Endothelial cell of hepatic sinusoid (primary cell): ENCODE data around the gene SLC3A2.

Source experiments
- in situ Hi-C: cut with HindIII; loops from 2 replicates; pipeline ENCODE4 v1.10.0; 2017; ENCODE audit warnings: low sequenced_read_pairs

SLC3A2 gene

DNA sequence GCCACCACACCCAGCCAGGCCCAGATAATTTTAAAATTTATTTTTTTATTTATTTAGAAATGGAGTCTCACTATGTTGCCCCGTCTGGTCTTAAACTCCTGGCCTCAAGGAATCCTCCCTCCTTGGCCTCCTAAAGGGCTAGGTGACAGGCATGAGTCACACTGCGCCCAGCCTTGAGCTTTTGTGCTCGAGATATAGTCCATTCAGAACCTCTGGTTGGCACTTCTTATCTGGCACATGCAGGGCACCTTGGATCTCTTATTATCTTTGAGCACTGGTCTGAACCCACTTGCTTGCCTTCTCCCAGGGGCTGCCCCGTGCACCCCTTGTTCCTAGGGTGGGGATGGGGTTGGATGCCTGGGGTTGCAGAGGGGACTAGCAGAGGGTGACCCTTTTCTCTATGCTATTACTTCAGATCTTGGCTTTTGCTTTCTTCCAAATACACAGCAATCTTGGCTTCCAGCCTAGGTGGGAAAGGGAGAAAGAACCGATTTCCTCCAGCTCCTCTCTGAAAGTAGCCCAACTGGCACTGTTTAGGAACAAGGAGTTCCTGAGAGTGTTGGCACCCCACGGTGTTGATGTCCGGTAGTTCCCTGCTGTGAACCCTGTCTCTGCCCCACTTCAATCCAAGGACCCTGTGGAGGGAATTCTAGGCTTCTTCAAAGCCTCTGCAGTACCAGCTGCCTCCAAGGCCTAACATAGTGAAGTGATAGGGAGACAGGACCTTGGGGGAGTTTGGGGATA, 1.3 kb upstream of the SLC3A2 start:
- in situ Hi-C loops, result no loop called here

DNA sequence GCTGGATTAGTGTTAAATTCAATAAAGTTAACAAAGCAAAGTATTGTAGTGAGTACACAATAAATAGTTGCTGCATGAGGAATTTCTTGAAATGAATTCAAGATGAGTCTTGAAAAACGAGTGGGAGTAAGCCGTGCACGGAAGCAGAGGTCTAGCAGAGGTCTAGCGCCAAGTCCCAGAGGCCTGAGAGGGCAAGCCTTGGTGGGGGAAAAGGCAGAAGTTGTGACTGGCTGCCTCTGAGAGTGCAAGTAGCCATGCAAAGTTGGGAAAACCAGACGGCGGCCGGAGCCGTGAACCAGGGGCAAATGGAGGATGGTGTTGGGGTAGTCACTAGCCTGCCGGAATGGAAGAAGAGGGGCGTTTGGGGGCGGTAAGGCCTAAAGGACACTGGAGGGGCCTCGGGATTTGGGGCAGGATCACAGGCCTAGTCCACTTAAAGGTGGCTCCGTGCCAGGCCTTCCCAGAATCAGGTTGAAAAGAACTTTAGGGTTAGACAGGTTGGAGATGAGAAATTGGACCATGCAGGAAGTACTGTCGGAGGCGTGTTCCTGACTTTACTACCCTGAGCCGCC, 379 bp upstream of the SLC3A2 start:
- in situ Hi-C loops, result no loop called here

DNA sequence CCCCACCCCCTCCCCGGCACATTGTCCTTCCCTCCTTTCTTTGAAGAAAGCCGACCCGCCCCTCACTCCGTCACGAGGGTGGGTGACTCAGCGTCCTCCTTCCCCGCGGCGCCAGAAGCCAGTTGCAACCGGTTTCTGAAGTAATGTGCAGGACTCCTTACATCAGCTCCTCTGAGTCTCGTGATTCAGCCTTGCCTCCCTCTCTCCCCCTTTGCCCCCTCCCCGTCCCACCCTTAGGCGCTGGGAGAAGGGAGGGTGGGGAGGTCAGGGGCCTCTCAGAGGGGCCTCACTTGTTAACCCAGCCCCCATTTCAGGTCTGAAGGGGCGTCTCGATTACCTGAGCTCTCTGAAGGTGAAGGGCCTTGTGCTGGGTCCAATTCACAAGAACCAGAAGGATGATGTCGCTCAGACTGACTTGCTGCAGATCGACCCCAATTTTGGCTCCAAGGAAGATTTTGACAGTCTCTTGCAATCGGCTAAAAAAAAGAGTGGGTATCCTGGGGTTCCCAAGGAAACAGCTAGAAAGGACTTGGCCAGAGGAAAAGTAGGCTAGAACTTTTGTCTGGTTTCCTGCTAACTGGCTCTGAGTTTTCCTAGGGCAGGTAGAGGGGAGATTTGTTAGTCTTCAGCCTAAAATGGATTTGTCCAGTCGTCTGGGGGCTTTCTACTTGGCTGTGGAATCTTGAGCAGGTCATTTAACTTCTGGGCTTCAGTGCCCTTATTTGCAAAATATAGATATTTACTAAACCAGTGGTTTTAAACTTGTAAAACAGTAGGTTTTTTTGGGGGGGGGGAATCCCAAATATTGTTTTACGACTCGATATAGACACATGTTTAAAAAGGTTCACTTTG, 1.1 kb downstream of the SLC3A2 start:
- in situ Hi-C loops, result no loop called here

DNA sequence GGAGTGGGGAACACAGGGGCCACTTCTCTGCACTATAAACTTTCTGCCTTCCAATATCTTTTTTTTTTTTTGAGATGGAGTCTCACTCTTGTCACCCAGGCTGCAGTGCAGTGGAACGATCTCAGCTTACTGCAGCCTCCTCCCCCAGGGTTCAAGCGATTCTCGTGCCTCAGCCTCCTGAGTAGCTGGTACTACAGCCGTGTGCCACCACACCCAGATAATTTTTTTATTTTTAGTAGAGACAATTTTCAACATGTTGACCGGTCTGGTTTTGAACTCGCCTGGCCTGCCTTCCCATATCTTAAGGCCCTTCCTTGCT, 1.7 kb downstream of the SLC3A2 start:
- in situ Hi-C loops, result no loop called here

DNA sequence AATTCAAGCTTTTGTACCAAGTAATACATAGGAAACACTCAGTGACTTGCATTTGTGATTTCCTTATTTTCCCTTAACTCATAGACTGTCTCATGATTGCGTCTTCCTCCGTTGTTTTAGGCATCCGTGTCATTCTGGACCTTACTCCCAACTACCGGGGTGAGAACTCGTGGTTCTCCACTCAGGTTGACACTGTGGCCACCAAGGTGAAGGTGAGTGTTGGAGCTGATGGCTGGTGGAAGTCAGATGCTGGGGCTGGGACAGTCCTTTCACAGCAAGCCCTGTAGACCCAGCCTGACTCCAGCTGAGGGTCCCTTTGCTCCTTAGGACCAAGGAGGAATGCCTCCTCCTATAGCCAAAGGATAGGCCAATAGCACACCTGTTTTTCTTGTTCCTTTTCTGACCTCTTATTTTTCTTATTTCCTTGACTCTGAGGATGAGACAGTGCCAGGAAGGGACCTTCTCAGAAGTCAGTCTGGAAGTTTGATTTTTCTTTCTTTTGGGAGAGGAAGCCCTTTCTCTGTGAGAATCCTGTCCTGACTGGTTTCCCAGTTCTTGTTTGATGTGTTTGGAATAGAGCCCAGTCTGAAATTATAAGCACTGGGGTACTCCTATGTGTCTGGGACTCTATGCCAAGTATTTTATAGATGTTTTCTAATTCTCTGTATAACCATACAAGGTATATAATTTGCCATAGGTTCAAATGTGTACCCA, 2.2 kb downstream of the SLC3A2 start:
- in situ Hi-C loops, result no loop called here

DNA sequence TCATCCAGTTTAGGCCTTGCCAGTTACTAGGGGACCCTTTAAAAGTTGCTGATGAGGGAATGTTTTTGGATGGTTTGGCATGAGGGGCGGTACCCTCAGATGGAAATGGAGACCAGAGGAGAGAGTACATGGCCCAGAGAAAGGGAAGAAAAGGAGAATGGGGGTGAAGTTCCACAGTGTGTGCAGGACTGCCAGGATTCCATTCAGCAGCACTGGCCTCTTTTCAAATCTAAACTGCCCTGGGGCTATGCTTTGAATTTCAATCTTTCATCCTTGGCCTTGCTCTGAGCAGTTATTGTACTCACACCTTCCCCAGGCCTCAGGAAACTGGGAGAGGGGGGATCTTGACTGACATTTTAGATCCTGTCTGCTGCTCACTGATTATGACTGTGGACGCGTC, 3.0 kb downstream of the SLC3A2 start:
- in situ Hi-C loops, result no loop called here

DNA sequence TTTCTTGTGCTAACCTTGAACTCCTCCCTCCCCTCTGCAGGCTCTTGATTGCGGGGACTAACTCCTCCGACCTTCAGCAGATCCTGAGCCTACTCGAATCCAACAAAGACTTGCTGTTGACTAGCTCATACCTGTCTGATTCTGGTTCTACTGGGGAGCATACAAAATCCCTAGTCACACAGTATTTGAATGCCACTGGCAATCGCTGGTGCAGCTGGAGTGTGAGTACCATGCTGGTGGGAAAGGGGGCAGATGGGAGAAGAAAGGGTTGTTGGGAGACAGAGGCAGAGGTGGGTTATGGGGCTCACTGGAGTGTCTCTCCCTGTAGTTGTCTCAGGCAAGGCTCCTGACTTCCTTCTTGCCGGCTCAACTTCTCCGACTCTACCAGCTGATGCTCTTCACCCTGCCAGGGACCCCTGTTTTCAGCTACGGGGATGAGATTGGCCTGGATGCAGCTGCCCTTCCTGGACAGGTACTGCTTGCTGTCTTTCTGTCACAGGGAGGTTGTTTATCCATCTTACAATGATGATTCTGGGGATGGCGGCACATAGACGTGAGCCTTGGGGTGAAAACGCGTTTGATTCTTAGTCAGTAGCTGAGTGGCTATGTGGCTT, 4.5 kb downstream of the SLC3A2 start:
- in situ Hi-C loops, result no loop called here

DNA sequence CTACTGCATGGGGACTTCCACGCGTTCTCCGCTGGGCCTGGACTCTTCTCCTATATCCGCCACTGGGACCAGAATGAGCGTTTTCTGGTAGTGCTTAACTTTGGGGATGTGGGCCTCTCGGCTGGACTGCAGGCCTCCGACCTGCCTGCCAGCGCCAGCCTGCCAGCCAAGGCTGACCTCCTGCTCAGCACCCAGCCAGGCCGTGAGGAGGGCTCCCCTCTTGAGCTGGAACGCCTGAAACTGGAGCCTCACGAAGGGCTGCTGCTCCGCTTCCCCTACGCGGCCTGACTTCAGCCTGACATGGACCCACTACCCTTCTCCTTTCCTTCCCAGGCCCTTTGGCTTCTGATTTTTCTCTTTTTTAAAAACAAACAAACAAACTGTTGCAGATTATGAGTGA, 7.7 kb downstream of the SLC3A2 start:
- in situ Hi-C loops, result no loop called here

DNA sequence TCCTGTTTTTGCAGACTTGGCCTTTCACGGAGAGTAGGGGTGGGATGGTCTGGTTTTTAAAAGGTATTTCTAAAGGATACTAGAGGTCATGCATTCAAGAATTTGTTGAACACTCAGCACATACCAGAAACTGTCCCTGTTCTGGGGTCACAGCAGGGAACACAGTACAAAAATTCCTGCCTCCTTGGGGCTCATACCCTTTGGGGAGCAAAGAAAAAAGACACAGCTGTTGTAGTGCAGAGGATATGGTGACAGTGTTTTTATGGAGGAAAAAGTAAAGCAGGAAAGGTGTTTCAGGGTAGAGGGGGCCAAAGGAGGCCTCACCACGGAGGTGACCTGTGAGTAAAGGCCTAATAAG, 8.4 kb downstream of the SLC3A2 start:
- in situ Hi-C loops, result no loop called here

DNA sequence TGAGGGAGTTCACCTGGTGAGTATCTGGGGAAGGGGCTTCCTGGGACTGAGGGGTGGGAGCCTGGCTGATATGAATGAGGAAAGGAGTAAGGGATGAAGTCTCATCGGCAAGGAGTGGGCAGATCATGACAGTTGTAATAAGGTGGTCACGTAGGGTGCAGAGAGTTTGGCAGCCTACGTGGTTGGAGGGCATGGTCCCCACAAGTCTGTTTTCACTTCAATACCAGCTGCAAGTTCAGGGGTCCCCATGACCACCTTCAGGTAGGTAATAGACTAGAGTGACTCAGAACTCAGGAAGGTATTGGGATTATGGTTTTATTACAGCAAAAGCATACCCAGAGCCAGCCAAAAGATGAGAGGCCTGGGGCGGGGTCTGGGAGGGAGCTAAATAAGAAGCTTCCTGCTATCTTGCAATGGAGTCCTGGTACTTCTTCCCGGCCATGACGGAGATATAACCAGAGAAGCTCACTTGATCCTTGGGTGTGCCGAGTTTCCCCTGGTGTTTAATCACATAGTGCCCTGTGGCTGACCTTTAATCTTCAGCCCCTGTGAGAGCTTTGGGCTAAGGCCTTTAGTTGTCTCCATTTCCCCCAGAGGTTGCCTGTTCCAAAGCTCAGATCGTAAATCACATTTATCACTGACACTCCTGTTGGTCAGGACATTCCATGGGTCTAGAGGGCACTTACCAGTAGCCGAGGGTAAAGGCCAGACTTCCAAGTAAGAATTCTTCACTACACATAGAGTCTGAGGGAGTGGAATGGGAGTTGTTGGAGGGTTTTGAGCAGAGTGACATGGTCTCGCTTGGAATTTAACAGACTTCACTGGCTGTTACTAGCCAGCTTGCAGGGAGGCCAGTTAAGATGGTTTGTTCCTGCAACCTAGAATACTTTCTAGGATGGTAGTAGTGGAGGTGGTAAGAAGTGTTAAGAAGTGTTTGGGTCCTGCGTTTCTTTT, 9.1 kb downstream of the SLC3A2 start:
- in situ Hi-C loops, result no loop called here

DNA sequence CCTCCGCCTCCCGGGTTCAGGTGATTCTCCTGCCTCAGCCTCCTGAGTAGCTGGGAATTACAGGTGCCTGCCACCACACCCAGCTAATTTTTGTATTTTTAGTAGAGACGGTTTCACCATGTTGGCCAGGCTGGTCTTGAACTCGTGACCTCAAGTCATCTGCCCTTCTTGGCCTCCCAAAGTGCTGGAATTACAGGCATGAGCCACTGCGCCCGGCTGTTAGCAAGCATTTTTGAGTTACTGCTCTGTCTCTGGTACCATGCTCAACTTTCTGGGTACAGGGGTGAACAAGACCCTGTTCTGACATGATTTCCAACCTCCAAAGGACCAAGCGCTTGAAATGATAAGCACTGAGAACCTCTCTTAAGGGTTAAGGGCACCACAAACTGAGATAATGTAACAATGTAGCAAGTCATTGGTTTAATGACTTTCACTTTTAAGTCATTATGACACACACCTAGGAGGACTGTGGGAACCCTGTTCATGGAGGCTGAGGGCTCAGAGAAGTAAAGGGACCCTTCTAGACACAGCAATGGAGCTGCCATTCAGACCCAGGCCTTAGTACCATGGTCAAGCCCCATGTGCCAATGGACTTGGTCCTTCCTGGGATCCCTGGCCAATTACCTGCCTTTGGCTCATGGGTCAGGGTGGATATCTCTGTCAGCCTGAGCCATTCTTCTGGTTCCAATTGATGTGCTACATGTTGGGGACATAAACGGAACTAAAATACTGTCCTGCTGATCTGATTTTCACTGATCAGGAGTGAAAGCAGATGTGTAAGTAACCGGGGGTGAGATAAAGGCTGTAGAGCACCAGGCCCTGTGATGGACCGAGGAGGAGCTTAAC, 11.6 kb downstream of the SLC3A2 start:
- in situ Hi-C loops, result no loop called here

DNA sequence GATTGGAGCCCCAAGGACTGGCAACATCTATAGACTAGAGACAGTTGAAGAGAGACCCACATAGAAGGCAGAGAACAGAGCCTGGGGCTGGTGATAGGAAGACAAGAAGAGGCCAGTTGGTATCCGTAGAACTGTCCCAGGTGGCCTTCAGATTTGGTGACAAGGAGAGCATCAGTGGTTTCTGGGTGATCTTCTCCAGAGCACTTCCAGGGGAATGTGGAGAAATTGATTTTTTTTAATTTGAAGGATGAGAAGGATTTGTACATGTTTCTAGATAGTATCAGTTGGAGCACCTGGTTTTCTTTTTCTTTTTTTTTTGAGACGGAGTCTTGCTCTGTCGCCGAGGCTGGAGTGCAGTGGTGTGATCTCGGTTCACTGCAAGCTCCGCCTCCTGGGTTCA, 14.8 kb downstream of the SLC3A2 start:
- in situ Hi-C loops, result no loop called here

DNA sequence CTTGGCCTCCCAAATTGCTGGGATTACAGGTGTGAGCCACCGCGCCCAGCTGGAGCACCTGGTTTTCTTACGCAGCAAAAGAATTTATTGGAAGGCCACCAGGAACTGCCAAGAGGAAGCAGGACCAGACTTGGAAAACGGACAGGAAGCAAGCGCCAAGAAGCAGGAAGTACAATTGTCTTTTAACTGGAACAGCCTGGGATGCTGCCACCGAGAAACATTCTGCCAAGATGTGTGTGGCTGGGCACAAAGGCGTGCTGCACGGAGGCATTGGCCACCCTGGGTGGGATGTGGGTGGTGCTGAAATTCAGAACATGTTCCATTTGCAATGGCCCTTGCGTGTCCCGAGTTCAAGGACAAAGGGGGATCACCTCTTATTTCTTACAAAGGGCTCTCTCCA, 15.4 kb downstream of the SLC3A2 start:
- in situ Hi-C loops, result no loop called here

DNA sequence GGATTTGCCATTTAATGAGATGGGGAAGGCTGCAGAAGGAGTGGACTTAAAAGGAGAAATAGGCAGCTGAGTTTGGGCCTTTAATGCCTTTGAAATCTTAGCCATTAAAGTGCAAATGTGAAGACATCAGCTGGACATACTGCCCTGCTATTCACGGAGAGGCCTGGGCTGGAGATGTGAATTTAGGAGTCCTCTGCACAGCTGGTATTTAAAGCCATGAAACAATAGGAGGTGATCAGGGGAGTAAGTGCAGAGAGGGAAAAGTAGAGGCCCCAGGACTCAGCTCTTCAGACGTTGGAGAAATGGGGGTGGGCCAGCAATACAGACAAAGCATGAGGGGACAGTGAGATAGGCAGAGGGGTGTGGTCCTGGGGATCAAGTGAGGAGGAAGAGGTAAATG, 16.6 kb downstream of the SLC3A2 start:
- in situ Hi-C loops, result no loop called here

DNA sequence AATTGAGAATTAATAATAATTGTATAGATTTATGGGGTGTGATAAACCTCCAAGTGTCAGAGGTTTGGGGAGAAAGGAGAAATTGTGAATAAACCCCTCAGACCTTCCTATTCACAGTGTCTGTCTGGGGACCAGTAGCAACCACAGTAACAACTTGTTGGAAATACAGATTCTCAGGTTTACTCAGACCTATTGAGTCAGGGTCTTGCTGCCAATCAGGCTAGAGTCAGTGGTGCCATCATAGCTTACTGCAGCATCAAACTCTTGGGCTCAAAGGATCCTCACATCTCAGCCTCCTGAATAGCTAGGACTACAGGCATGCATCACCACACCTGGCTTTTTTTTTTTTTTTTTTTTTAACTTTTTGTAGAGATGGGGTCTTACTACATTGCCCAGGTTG, 17.3 kb downstream of the SLC3A2 start:
- in situ Hi-C loops, result no loop called here

DNA sequence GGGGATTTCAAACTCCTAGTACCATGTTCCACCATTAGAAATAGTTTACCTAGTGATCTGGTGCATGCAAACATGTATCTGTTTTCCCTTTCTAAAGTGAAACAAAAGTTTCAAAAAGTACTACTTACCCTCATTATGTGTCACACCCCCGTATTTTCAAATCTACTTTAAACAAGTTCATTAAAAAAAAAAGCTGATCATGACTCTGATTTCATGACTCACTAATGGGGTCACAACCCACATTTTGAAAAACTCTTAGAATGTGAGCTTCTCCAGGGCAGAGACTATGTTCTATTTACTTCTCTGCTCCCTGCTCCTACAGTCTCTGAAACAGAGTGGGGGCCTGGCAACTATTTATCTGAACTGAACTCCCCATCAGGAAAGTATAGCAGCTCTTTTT, 22.2 kb downstream of the SLC3A2 start:
- in situ Hi-C loops, result loop anchor here (10.0 kb wide), 1 partner anchor 102 kb away; no protein-coding TSS in a partner anchor

DNA sequence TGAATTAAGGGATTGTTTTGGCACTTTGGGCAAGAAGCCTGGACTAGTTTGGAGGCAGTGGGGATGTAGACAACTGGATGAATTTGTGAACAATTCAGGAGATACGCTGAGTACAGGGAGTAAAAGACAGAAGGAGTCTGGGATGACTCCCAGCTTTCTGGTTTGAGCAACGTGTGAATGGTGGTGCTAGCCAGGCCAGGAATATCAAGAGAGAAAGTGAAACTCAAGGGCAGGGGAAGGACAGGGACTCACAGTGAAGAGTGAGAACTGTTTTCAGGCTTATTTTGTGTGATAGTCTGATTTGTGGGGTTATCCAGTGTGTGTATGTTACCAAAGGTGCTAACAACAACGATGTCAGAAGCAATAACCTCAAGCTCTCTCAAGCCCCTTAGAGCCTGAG, 24.6 kb downstream of the SLC3A2 start:
- in situ Hi-C loops, result loop anchor here (10.0 kb wide), 1 partner anchor 100 kb away; no protein-coding TSS in a partner anchor

DNA sequence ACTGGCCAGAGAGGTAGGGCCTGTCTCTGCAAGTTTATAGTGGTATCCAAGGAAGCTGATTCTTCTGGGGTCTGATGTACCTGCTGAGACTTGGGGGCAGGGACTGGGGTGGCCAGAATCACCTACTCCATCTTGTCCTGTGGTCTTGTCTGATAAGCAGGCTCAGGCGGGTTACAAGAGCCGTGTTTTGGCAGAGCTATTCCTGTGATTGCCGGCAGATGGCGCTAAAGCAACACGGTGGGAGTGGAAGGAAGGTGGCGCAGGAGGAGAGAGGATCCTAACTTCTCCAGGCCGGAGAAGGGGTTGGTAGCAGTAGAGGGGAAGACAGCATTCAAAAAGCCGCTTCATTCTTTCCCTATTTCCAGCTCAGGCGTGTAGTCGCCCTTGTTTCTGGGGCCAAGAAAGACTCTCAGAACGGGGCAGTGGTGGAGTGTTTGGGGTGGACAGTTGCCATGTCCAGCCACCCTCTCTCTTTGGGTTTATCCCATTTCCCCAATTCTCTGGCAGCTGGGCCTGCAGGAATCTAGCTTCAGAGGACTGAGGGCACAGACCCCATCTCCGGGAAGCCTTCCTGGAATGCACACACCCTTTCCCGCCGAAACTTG, 25.3 kb downstream of the SLC3A2 start:
- in situ Hi-C loops, result loop anchor here (10.0 kb wide), 1 partner anchor 99 kb away; no protein-coding TSS in a partner anchor
